Limb (tissue), 2 donors: ENCODE data around the gene SAMHD1.
A peak's percentile ranks its signal among the peaks of the same experiment; 100 is the strongest.
"Not testable (repeated sequence)": the region's sequence is repeated elsewhere in the genome, so short reads cannot be mapped to it uniquely, and the experiment has no call there.

Source experiments
- DNase-seq, 2 donors: peaks; one replicate each; pipeline ENCODE4 v3.0.0-alpha.2; 2016; ENCODE audit errors: extremely low spot score in 2 of 2

The SAMHD1 gene

GRCh38 chr20:36916199-36916598, 35.3 kb downstream of the SAMHD1 start:
- no peak for DNase-seq

DNA sequence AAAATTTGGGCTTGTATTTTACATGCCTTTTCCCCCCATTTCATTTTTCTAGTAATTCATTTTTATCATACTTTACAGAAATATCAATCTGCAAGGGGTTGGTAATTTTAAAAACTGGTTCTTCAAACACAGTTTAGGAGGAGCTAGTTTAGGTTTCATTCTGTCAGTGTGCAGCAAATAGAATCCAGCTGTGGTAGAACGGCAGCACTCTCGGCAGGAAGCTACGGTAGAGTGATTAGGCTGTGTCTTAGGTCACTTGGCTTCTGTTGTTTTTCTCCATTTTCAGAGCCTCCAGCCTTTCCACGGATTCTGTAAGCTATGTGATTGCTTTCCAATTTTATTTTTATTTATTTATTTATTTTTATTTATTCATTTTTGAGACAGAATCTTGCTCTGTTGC, 42.9 kb downstream of the SAMHD1 start:
- DNase-seq = no peak

GRCh38 chr20:36906086-36906485, 45.4 kb downstream of the SAMHD1 start:
- DNase-seq = not testable (repeated sequence)

DNA sequence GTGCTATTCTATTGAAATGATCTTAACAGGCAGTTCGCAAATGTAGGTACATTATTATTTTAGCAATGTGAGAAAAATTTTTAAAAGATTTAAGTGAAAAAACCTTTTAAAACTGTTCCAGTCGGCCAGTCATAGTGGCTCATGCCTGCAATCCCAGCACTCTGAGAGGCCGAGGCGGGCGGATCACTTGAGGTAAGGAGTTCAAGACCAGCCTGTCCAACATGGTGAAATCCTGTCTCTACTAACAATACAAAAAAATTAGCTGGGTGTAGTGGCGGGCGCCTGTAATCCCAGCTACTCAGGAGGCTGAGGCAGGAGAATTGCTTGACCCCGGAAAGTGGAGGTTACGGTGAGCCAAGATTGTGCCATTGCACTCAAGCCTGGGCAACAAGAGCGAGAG, 45.9 kb downstream of the SAMHD1 start:
- DNase-seq = not testable (repeated sequence)

- no peak for DNase-seq
Measured at GRCh38 chr20:36904690-36905089, 46.8 kb downstream of the SAMHD1 start.

DNA sequence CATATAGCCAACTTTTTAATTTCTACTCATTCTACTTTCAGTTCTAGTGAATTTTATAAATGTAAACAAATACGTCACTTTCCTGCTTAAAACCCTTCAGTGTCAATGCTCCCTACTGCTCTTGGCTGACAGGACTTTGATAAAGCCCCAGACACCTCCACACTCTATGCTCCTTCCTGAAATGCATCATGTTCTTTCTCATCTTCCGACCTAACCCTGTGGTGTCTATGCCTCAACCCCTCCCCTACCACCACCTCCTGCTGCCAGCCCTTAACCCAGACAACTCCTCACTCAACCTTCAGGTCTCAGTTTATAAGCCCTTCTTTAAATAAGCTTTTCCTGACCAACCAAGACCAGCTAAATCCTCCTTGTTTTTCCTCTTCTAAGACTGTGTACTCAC, 56.5 kb downstream of the SAMHD1 start:
- no peak for DNase-seq

- DNase-seq = no peak
Measured at GRCh38 chr20:36893801-36894200, 57.7 kb downstream of the SAMHD1 start.

DNA sequence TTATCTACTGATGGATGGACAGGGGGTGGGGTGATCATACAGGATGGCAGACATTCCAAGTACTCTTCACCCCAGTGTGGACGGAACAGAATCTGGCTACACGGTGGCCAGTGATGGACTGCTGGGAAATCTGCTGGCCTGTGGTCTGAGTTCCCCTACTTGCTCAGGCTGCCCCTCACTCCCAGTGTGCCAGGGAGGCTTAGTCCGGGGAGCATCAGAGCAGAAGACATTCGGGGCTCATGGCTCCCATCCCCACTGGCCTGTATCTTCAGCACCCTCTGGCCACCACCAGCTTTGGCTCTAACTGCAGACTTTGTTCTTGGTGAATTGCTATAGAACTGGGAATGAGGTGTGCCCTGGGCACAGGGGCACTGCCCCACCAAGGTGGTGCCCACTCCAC, 60.3 kb downstream of the SAMHD1 start:
- DNase-seq = no peak

- DNase-seq = no peak
Measured at GRCh38 chr20:36890586-36890985, 60.9 kb downstream of the SAMHD1 start.

DNA sequence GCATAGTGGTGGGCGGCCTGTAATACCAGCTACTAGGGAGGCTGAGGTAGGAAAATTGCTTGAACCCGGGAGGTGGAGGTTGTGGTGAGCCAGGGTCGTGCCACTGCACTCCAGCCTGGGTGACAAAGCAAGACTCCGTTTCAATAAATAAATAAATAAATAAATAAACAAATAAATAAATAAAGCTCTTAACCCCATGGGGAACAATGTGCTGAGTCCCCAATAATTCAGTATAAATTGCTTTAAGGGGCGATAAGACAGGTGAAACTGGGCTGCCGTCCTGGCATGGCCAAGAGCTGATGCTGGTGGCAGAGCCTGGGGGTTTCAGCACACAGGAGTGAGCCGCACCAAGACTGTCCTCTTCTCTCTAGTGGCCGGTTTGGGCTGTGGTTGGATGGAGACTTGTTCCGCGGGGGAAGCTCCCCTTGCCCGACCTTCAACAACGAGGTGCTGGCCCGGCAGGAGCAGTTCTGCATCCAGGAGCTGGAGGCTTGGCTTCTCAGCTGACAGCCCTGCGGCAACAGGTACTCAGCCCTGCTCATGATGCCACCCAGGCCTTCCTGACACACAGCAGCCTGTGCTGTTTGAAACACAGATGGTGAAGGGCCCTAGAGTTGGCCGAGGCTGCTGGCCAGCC, 62.5 kb downstream of the SAMHD1 start:
- no peak for DNase-seq

- DNase-seq = no peak
Measured at GRCh38 chr20:36887752-36888090, 63.8 kb downstream of the SAMHD1 start.

- DNase-seq = peak; percentile 68 to 92
Measured at GRCh38 chr20:36886859-36887751, 64.4 kb downstream of the SAMHD1 start.

DNA sequence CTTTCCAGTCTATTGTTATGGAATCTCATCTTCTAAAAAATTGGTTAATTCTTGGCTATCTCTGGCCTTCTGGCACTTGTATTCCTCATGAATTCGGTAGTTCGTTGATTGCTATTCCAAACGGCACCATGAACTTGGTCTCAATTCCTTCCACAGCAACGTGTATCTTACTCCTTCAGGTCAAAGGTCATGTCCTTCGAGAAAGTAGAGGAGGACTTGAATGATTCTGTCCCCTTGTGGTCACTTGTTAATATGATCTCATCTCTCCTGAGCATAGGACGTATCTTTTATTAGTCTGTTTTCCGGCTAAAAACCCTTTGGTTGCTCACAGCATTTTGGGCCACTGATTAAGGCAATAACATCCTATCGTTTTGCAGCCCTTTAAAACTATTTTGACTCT, 66.2 kb downstream of the SAMHD1 start:
- DNase-seq = no peak

DNA sequence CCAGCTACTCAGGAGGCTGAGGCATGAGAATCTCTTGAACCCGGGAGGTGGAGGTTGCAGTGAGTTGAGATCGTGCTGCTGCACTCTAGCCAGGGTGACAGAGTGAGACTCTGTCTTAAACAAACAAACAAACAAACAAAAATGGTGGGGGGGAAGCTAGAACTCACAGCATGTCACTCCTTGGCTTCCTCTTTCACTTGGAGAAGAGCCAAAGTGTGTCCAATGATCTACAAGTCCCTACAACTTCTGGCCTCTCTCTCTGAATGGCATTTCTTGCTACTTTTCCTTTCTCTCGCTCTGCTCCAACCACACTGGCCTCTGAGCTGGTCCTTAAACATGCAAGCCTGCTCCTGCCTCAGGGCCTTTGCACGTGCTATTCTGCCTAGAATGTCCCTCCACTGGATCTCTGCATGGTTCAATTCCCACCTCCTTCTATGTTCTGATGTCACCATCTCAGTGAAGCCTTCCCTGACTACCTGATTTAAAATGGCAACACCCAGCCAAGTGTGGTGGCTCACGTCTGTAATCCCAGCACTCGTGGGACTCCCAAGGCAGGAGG, 67.5 kb downstream of the SAMHD1 start:
- DNase-seq = no peak

- DNase-seq = no peak
Measured at GRCh38 chr20:36881888-36882287, 69.6 kb downstream of the SAMHD1 start.

DNA sequence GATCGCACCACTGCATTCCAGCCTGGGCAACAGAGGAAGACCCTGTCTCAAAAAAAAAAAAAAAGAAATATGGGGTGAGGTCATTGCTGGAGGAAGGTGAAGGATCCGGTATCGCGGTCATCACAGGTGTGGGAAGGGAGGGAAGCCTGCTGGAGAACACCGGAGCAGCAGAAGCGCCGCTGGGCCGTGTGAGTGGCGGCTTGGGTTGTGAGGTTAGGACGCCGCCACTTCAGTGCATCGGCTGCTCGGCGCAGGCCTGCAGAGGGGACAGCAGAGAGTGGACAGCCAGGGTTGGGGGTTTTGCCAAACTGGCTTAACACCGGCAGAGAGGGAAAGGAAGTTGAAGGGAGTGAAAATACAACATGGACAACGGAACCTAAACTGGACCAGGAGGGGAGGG, 70.2 kb downstream of the SAMHD1 start:
- no peak for DNase-seq

GRCh38 chr20:36880741-36881250, 70.7 kb downstream of the SAMHD1 start:
- no peak for DNase-seq

GRCh38 chr20:36878941-36879340, 72.6 kb downstream of the SAMHD1 start:
- DNase-seq = no peak

DNA sequence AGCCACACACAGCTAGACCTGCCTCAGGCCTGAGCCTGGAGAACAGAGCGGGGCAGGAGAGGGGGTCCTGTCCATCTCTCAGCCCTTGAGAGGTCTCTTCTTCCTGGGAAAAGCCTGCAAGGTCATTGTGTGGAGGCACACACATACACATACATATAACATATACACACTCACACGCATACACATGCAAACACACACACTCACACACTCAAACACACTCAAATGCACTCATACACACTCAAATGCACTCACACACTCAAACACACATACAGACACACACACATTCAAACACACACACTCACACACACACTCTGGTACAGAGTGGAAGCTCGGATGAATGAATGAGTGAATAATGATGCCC, 75.1 kb downstream of the SAMHD1 start:
- DNase-seq = no peak

DNA sequence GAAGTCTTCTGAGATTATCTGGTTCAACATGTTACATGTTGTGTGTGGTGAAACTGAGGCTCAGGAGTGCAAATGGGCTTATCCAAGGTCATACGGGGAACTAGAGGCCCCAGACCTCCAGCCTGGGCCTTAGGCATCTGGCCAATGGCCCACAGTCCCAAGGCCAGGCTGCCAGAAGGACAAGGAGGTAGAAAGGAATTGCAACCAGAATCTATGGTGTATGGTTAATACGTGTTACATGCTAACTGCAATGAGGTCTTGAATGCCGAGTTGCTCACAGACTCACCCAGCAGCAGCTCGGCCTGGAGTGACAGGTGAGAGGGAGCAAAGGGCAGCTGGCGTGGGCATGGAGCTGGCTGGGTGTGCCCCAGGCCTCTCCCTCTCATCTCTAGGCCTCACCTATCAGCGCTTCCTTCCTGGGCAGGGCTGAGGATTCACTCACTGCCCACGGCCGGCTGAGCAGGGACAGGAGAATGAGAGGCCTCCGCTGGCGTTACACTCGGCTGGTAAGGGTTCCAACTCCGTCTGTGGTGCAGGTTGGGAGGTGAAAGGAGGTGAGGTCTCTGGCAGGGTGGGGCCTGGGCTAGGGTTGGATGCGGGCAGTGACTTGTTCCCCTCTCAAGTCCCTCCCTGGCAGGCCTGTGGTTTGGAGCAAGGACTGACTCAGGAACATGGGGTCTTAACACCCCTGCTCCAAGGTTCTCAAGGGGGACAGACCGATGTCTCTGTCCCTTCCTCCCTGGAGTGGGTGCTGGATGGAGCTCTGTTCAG, 75.6 kb downstream of the SAMHD1 start, which contains the start of gene TLDC2:
Gene TLDC2 (plus strand): TSS at position 437 of the 771 bp plus-strand sequence. CDS start 37 bp downstream, at position 474.
- no peak for DNase-seq

DNA sequence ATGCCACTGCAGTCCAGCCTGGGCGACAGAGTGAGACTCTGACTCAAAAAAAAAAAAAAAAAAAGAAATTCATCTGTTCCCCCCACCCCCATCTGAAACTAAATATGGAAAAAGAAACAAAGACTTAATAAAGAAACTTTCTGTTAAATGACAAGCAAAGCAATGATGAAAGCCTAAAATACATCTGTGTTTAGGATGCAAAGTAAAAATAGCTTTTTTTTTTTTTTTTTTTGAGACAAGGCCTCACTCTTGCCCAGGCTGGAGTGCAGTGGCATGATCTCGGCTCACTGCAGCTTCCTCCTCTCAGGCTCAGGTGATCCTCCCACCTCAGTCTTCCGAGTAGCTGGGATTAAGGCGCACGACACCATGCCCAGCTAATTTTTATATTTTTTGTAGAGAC, 76.4 kb downstream of the SAMHD1 start:
- not testable (repeated sequence) for DNase-seq
